ENCODE measurements around the gene DDOST. TPM values are rescaled to one million over a fixed set of nuclear protein-coding genes. Genes with fewer than 3 reads are reported as not detected.
A peak's percentile ranks its signal among the peaks of the same experiment; 100 is the strongest.

Gene DDOST
- total and polyA plus RNA-seq, 12 donors = 123 to 349 (median 202) TPM

GRCh38 chr1:20685741-20686140 lies 24.6 kb upstream of the DDOST start:
- Histone ChIP-seq H3K9me3 (replicated peaks in 1 of 3) (no peaks in the 10 kb centered on the region), H3K4me3 (peak overlapping the region in 1 of 4 donors; percentile 46), H3K27me3 (no peaks in the 10 kb centered on the region), H3K4me1 (replicated peaks in 1 of 2) (peaks cover 19 to 30% of the 10 kb centered on the region in 2 donors), H3K27ac (peak overlapping the region in 4 of 5 donors; percentile 26 to 89 (median 83)), H3K36me3 (replicated peaks in 1 of 2) (no peaks in the 10 kb centered on the region)
- no peak for TF ChIP-seq POLR2A (IDR thresholded peaks at IDR 0.05)
- TF ChIP-seq CTCF (IDR thresholded peaks at IDR 0.05) = no peak
- intact Hi-C loops (cut with DNase I) = no loop called here
- 80 to 88% (median 84%) methylated on average over 10 to 12 of the region's 12 CpGs for WGBS, 4 donors
- DNase-seq = no peak

GRCh38 chr1:20685099-20685662 lies 24.0 kb upstream of the DDOST start:
- intact Hi-C loops (cut with DNase I) = no loop called here
- peak overlapping the region in 3 of 4 donors; percentile 16 to 46 (median 44) for H3K4me3 ChIP-seq
- DNase-seq = peak; percentile 77 to 86 (median 81)

GRCh38 chr1:20684651-20685050 lies 23.5 kb upstream of the DDOST start:
- H3K9me3 ChIP-seq (replicated peaks in 1 of 3) = no peaks in the 10 kb centered on the region
- H3K36me3 ChIP-seq (replicated peaks in 1 of 2) = no peaks in the 10 kb centered on the region
- no peaks in the 10 kb centered on the region for H3K27me3 ChIP-seq
- intact Hi-C loops (cut with DNase I) = no loop called here
- H3K4me1 ChIP-seq (replicated peaks in 1 of 2) = peaks cover 24 to 40% of the 10 kb centered on the region in 2 donors
- TF ChIP-seq CTCF (IDR thresholded peaks at IDR 0.05) (peak in 1 of 6 experiments; percentile 18), POLR2A (IDR thresholded peaks at IDR 0.05) (no peak)
- 37 to 71% (median 56%) methylated on average over 6 to 14 of the region's 14 CpGs for WGBS, 4 donors
- peak in 3 of 7 donors; percentile 37 to 42 (median 40) for DNase-seq
- peak overlapping the region; percentile 26 to 89 (median 82) for H3K27ac ChIP-seq
- H3K4me3 ChIP-seq = peak overlapping the region in 3 of 4 donors; percentile 16 to 46 (median 44)

More at GRCh38 chr1:20685099-20685662, 24.0 kb upstream of the DDOST start:
- Histone ChIP-seq H3K27me3 (no peaks in the 10 kb centered on the region), H3K9me3 (replicated peaks in 1 of 3) (no peaks in the 10 kb centered on the region), H3K4me1 (replicated peaks in 1 of 2) (peaks cover 20 to 35% of the 10 kb centered on the region in 2 donors), H3K36me3 (replicated peaks in 1 of 2) (no peaks in the 10 kb centered on the region), H3K27ac (peak overlapping the region; percentile 26 to 89 (median 82))
- TF ChIP-seq CTCF (IDR thresholded peaks at IDR 0.05) = no peak
- peak in 1 of 2 donors; percentile 73 for TF ChIP-seq POLR2A (IDR thresholded peaks at IDR 0.05)
- WGBS, 4 donors = 30 to 64% (median 43%) methylated on average over 16 to 21 of the region's 21 CpGs

- peak overlapping the region in 3 of 5 donors; percentile 82 to 89 (median 84) for H3K27ac ChIP-seq
- peaks cover 24 to 41% of the 10 kb centered on the region in 2 donors for H3K4me1 ChIP-seq (replicated peaks in 1 of 2)
- WGBS, 4 donors = 57 to 72% (median 66%) methylated on average over 10 to 13 of the region's 13 CpGs
- H3K4me3 ChIP-seq = peak overlapping the region in 1 of 4 donors; percentile 46
- no peaks in the 10 kb centered on the region for H3K9me3 ChIP-seq (replicated peaks in 1 of 3)
- TF ChIP-seq CTCF (IDR thresholded peaks at IDR 0.05) = no peak
- no peak for TF ChIP-seq POLR2A (IDR thresholded peaks at IDR 0.05)
- no peak for DNase-seq
- H3K27me3 ChIP-seq = no peaks in the 10 kb centered on the region
- no peaks in the 10 kb centered on the region for H3K36me3 ChIP-seq (replicated peaks in 1 of 2)
- intact Hi-C loops (cut with DNase I) = no loop called here
Observed at GRCh38 chr1:20684050-20684620, 23.0 kb upstream of the DDOST start.

All from adrenal gland (tissue), 12 donors.